WTC11 (cell line): ENCODE measurements around the gene ERFL.

Source experiments
- AR ChIP-seq: fragments of 250-450 bp; sonication (Bioruptor Pico); IDR thresholded peaks from 2 replicates; pipeline ENCODE4 v1.9.0; 2021; ENCODE audit warnings: mild to moderate bottlenecking
- CBFB ChIP-seq: sonication (generic); formaldehyde crosslinking; IDR thresholded peaks from 2 replicates; pipeline ENCODE4 v1.8.1; 2022; ENCODE audit warnings: mild to moderate bottlenecking, low read depth, missing genetic modification reagents
- CREM ChIP-seq: sonication (generic); formaldehyde crosslinking; IDR thresholded peaks from 2 replicates; pipeline ENCODE4 v1.8.1; 2022; ENCODE audit warnings: mild to moderate bottlenecking, missing genetic modification reagents, moderate library complexity
- CTCF ChIP-seq: fragments of 200-600 bp; IDR thresholded peaks from 2 replicates; pipeline ENCODE4 v1.8.0; 2022; ENCODE audit warnings: antibody characterized with exemption
- ERG ChIP-seq: fragments of 250-450 bp; sonication (Bioruptor Pico); IDR thresholded peaks from 2 replicates; pipeline ENCODE4 v1.8.0; 2021; ENCODE audit warnings: mild to moderate bottlenecking
- FOXJ3 ChIP-seq: sonication (generic); formaldehyde crosslinking; IDR thresholded peaks from 2 replicates; pipeline ENCODE4 v1.9.0; 2021; ENCODE audit warnings: missing genetic modification reagents, mild to moderate bottlenecking, borderline replicate concordance
- KAT7 ChIP-seq: sonication (generic); formaldehyde crosslinking; IDR thresholded peaks from 2 replicates; pipeline ENCODE4 v1.8.1; 2023; ENCODE audit warnings: missing genetic modification reagents, mild to moderate bottlenecking, borderline replicate concordance
- USF1 ChIP-seq: sonication (generic); formaldehyde crosslinking; IDR thresholded peaks from 2 replicates; pipeline ENCODE4 v1.8.0; 2022; ENCODE audit warnings: mild to moderate bottlenecking, missing genetic modification reagents

DNA sequence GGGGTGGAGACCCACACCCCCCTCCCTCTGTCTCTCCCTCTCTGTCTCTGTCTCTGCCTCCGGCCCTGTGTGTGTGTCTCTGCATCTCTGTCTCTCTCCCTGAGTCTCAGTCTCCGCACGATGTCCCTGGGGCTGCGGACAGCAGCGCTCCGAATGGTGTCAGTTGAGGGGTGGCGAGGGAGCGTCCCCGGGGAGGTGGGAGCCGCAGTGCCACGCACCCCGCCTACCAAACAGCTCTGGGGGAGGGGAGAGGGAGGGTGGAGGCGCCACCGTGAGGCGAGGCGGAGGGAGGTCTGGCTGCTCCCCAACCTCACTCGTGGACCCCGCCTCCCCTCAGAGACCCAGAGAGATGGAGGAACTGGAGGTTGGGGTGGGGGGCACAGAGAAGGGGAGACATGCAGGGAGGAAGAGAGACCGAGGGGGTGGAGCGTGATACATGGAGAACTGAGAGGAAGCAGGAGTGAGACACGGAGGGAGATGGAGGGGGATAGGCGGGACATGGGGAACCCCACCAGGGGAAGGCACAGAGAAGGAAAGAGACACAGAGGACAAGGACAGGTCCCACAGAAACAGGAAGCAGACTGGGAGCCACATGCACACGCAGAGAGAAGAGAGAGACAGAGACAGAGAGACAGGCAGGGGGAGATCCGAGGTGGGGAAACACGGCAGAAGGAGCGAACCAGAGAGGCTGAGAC is 7.2 kb downstream of the ERFL start:
- no peak for TF ChIP-seq ERG (CRISPR knock-in tag)
- TF ChIP-seq FOXJ3: no peak
- no peak for TF ChIP-seq CTCF
- TF ChIP-seq CBFB (CRISPR knock-in tag): no peak
- no peak for TF ChIP-seq USF1
- TF ChIP-seq KAT7 (CRISPR knock-in tag): no peak
- TF ChIP-seq AR: no peak
- TF ChIP-seq CREM (CRISPR knock-in tag): no peak
